ENCODE measurements around the gene PRSS53.
A peak's percentile ranks its signal among the peaks of the same experiment; 100 is the strongest.
"Not testable (repeated sequence)": the region's sequence is repeated elsewhere in the genome, so short reads cannot be mapped to it uniquely, and the experiment has no call there.

Gene PRSS53

GRCh38 chr16:31117384-31118222 lies 28.9 kb upstream of the PRSS53 start, which contains the start of gene KAT8:
Gene KAT8 (plus strand): TSS chr16:31117664. CDS start chr16:31117682, 18 bp downstream.
- peak; percentile 100 for DNase-seq

DNA sequence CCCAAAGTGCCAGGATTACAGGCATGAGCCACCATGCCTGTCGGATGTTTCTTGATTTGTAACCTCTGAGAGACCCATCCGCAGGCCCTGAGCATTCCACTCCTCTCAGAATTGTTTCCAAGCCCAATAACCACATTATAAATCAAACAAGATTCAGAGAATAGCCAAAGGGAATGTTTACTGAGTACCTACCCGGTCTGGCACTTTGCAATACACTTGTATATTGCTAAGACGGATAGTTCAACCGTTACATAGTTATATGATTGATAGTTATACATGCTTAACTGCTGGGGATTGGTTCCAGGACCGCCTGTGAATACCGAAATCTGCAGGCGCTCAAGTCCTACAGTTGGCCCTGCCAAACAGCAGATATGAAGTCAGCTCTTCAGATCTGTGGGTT lies 25.7 kb upstream of the PRSS53 start:
- DNase-seq: no peak

DNA sequence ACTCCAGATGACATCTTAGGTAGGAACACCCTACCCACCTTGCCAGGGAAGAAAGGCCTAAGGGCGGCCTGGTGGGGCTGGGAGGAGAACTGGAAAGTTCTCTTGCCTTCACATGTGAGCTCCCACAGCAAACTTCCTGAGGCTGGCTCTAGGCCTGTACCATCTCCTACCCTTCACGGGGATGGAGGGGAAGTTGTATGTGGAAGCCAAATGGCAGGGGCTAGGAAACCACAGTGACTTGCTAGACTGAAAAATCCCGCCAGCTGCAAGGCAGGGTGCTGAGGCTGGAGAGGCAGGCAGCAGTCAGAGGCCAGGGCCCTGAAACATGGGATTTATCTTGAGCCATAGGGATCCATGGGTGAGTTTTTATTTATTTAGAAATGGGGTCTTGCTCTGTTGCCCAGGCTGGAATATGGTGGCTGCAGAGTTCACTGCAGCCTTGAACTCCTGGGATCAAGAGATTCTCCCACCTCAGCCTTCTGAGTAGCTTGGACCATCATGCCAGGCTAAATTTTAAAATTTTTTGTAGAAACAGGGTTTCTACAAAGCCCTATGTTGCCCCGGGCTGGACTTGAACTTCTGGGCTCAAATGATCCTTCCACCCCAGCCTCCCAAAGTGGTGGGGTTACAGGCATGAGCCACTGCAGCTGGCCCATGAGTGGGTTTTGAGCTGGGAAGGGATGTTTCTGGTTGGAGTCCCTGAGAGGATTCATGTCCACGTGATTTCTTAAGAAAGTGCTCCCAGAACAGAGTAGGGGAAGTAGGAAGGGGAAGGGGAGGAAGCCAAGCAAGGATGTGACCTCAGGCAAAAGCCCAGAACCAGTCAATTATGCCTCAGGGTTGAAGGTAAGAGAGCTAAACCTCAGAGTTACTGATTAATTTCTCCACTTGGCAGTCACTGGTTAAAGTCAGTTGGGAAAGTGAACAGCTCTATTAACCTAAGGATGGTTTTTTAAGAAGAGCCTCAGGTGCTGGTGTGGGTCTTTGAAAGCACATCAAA lies 24.7 kb upstream of the PRSS53 start:
- DNase-seq: no peak

- DNase-seq: no peak
Measured at GRCh38 chr16:31112711-31113110, 24.0 kb upstream of the PRSS53 start.

GRCh38 chr16:31111881-31112466 lies 23.2 kb upstream of the PRSS53 start:
- no peak for DNase-seq

GRCh38 chr16:31110106-31111034 lies 21.6 kb upstream of the PRSS53 start:
- DNase-seq: no peak

GRCh38 chr16:31109622-31110021 lies 20.9 kb upstream of the PRSS53 start:
- DNase-seq: no peak

GRCh38 chr16:31108794-31109558 lies 20.2 kb upstream of the PRSS53 start:
- DNase-seq: no peak

DNA sequence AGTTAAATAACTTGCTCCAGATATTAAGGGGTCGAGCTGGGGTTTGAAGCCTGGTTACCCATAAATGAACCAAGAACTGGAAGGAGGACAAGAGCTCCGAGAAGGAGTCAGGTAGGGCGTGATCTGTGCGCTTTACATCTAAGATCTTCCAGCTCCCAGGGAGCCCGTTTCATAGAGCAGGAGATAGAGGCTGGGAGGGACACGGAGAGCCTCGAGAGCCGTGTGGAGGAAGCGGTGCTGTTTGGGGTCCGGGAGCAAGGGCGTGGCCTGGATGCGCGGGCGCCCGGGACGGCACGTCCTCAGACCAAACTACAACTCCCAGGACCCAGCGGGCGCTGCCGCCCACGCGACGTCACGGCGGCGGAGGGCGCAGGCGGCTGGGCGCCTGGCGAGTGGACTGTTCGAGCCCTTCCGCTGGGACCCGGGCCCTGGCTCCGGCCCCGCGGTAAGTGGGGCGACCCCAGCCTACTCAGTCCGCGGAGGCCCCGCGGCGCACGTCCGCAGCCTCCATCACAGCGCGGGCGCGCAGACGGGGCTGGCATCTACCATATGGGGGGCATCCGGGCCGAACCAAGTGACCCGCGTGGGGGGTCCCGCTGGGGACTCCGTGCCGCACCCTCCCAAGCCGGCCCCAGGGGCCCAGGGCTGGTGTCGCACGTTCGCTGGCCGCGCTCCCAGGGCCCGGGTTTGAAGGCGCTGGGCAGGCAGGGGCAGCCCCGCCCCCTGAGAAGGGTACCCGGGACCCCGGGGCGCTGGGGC lies 19.5 kb upstream of the PRSS53 start, which contains the start of gene BCKDK:
BCKDK (plus strand) TSS at position 352 of the 759 bp plus-strand sequence. CDS start 838 bp downstream, outside the sequence.
- peak; percentile 92 for DNase-seq

GRCh38 chr16:31107465-31107867 lies 18.7 kb upstream of the PRSS53 start:
- peak; percentile 78 for DNase-seq

DNA sequence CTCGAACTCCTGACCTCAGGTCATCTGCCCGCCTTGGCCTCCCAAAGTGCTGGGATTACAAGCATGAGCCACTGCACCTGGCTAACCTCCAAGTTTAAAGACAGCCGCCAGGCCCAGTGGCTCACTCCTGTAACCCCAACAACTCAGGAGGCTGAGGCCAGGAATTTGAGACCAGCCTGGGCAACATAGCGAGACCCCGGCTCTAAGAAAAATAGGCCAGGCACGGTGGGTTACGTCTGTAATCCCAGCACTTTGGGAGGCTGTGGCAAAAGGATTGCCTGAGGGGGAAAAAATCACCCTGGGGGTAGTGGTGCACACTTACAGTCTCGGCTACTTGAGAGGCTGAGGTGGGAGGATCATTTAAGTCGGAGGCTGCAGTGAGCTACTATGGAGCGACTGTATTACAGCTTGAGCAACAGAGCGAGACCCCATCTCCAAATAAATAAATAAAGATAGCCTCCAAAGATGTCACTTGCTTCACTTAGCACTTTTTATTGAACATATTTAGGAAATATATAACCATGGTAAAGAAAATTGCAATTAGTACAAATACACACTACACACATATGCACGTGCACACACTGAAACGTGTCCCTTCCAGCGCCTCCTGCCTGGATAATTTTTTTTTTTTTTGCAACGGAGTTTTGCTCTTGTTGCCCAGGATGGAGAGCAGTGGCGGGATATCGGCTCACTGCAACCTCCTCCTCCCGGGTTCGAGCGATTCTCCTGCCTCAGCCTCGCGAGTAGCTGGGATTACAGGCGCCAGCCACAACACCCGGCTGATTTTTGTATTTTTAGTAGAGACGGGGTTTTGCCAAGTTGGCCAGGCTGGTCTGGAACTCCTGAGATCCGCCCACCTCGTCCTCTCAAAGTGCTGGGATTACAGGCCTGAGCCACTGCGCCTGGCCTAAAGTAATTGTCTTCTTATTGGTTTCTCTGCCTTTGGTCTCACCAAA lies 18.0 kb upstream of the PRSS53 start:
- DNase-seq: no peak

GRCh38 chr16:31105677-31106213 lies 17.0 kb upstream of the PRSS53 start:
- DNase-seq: peak; percentile 87

DNA sequence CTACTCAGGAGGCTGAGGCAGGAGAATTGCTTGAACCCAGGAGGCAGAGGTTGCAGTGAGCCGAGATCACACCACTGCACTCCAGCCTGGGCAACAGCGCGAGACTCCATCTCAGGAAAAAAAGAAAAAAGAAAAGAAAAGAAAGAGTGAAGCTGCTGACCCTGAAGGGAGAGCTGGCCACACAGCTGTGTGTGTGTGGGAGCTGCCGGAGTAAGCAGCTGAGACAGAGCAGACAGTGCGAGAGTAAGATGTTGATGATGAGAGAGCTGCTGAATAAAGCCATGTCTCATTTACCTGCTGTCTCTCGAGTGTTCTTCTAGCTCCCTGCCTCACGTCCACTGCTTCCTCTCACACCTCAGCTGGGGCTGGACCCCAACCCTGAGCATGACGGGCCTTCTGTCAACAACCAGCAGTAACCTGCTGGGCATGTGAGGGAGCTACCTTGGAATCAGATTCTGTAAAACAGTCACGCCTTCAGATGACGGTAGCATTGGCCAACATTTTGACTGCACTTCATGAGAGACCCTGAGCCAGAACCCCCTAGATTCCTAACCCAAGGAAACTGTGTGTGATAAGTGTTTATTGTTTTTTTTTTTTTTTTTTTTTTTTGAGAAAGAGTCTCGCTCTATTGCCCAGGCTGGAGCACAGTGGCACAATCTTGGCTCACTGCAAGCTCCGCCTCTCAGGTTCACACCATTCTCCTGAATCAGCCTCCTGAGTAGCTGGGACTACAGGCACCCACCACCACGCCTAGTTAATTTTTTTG lies 12.3 kb upstream of the PRSS53 start:
- not testable (repeated sequence) for DNase-seq

- DNase-seq: no peak
Measured at GRCh38 chr16:31099860-31100638, 11.3 kb upstream of the PRSS53 start.

DNA sequence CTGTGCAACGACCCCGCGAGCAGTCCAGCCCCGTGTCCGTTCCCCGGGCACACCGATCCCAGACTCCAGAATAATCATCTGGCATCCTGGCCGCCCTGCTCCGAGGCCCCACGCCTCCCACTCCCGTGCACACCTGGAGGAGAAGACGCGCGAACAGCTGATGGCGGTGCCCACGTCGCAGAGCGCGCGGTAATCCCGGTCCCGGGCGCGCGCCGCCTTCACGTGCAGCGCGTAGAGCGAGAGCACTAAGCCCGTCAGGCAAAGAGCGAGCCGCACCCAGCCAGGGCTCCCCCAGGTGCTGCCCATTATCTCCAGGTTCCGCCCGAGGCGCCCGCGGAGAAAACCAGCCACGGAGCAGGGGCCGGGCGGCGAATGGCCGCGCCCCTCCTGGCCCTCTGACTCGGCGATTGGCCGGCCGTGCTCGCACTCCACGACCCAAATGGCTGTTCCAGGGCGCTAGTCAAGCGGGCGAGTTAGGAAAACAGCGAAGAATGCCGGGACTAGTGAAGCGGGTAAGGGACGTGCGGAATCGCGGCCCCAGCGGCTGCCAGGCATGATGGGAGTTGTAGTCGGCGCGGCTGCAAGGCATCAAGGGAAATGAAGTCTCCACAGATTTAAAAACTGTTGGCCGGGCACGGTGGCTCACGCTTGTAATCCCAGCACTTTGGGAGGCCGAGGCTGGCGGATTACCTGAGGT lies 5.8 kb upstream of the PRSS53 start, which contains the start of gene VKORC1:
VKORC1 (minus strand) TSS at position 374 of the 697 bp plus-strand sequence; CDS start at position 306, 68 bp downstream.
- DNase-seq: peak; percentile 98

DNA sequence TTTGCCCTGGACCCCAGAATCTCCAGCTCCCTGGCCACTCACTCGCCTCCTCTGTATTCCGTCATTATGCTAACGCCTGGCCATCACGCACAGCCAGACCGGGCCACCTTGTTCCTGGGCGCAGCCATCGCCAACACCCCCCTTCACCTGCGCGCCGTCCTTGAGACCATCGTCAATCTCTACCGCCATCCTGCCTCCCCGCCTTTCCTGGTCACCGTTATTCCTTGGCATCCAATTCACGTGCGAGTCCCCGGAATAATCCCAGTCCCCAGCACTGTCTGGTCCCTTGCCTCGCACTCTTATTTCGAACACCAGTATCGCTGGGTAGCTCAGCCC lies 5.3 kb upstream of the PRSS53 start:
- DNase-seq: no peak

All from RPMI8226 (cell line).